PFSK-1 (cell line): ENCODE results near the gene SORBS1.

ENCODE experiments used
- FOXP2 ChIP-seq: optimal IDR thresholded peaks from 2 replicates; pipeline ENCODE3; 2011; ENCODE audit warnings: borderline replicate concordance, control low read depth, inconsistent platforms; ENCODE audit not compliant: insufficient read depth; ENCODE audit errors: extremely low read length, extremely low read depth
- POLR2AphosphoS5 ChIP-seq: IDR thresholded peaks from 2 replicates; pipeline ENCODE4 v1.6.1; 2012; ENCODE audit warnings: low read depth, mild to moderate bottlenecking, control low read depth, low read length, moderate library complexity
- SIN3A ChIP-seq: IDR thresholded peaks from 2 replicates; pipeline ENCODE4 v1.6.1; 2012; ENCODE audit warnings: mild to moderate bottlenecking, low read length, moderate library complexity, borderline replicate concordance; ENCODE audit not compliant: insufficient read depth
- TAF1 ChIP-seq: IDR thresholded peaks from 2 replicates; pipeline ENCODE4 v1.6.1; 2012; ENCODE audit warnings: low read length, control low read depth, borderline replicate concordance; ENCODE audit not compliant: insufficient read depth
- TF ChIP-seq, protein P1 (sequence below), 2 experiments: IDR thresholded peaks; 2 replicates each; pipeline versions ENCODE4 v1.6.1 to v1.8.0; 2011 to 2012; ENCODE audit warnings: low read depth in 2 of 2, low read length in 2 of 2, control low read depth in 1 of 2, inconsistent platforms in 1 of 2, mild to moderate bottlenecking in 1 of 2, moderate library complexity in 1 of 2; ENCODE audit not compliant: insufficient read depth in 1 of 2

Gene SORBS1

DNA sequence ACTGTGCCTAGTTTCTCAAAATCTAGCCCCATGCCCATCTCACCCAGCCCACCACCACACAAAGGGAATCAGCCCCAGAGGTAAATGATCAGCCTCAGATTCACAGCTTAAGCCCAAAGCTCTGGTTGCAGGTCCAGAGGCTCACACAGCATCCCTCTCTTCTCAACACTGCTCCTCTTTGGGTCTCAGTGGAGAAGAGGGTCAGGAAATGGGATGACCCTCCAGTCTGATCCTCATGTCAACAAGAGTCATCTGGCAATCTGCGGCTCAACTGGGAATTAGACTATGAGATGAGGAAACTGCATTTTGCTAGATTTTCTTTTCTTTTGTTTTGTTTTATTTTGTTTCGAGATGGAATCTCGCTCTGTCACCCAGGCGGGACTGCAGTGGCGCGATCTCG lies 144.2 kb downstream of the SORBS1 start:
- TF ChIP-seq FOXP2 = no peak
- TF ChIP-seq SIN3A = no peak
- TF ChIP-seq, protein P1, sequence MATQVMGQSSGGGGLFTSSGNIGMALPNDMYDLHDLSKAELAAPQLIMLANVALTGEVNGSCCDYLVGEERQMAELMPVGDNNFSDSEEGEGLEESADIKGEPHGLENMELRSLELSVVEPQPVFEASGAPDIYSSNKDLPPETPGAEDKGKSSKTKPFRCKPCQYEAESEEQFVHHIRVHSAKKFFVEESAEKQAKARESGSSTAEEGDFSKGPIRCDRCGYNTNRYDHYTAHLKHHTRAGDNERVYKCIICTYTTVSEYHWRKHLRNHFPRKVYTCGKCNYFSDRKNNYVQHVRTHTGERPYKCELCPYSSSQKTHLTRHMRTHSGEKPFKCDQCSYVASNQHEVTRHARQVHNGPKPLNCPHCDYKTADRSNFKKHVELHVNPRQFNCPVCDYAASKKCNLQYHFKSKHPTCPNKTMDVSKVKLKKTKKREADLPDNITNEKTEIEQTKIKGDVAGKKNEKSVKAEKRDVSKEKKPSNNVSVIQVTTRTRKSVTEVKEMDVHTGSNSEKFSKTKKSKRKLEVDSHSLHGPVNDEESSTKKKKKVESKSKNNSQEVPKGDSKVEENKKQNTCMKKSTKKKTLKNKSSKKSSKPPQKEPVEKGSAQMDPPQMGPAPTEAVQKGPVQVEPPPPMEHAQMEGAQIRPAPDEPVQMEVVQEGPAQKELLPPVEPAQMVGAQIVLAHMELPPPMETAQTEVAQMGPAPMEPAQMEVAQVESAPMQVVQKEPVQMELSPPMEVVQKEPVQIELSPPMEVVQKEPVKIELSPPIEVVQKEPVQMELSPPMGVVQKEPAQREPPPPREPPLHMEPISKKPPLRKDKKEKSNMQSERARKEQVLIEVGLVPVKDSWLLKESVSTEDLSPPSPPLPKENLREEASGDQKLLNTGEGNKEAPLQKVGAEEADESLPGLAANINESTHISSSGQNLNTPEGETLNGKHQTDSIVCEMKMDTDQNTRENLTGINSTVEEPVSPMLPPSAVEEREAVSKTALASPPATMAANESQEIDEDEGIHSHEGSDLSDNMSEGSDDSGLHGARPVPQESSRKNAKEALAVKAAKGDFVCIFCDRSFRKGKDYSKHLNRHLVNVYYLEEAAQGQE (IDR thresholded peaks at IDR 0.05; ENCODE audit: insufficient read depth in 1 of 2, low read depth in 2 of 2, low read length in 2 of 2) = no peak
- TF ChIP-seq POLR2AphosphoS5 = no peak
- TF ChIP-seq TAF1 = no peak

DNA sequence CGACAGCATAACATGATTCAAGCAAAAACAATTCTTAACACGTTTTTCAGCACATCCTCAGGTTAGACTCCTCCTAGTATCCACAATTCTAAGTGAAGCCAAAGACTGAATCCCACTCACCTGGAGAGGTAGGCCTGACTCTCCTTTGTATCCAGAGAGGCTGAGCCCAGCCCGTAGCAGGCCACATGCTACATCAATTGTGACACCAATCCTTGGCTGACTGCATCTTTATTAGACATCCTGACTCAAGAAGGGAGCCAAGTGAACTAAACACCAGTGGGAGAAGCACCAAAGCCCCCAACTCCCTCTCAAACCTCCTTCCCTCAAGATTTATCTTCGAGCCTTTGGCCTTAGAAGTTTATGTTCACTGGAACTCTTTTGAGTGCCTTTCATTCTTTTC lies 144.9 kb downstream of the SORBS1 start:
- TF ChIP-seq SIN3A (no peak), POLR2AphosphoS5 (no peak), FOXP2 (no peak), TAF1 (no peak)
- TF ChIP-seq, protein P1 (IDR thresholded peaks at IDR 0.05; ENCODE audit: insufficient read depth in 1 of 2, low read depth in 2 of 2, low read length in 2 of 2) = no peak

- TF ChIP-seq POLR2AphosphoS5 = no peak
- TF ChIP-seq SIN3A = no peak
- no peak for TF ChIP-seq TAF1
- TF ChIP-seq, protein P1 (IDR thresholded peaks at IDR 0.05; ENCODE audit: insufficient read depth in 1 of 2, low read depth in 2 of 2, low read length in 2 of 2) = no peak
- TF ChIP-seq FOXP2 = no peak
These were observed 145.5 kb downstream of the SORBS1 start for GRCh38 chr10:95415621-95416031.

DNA sequence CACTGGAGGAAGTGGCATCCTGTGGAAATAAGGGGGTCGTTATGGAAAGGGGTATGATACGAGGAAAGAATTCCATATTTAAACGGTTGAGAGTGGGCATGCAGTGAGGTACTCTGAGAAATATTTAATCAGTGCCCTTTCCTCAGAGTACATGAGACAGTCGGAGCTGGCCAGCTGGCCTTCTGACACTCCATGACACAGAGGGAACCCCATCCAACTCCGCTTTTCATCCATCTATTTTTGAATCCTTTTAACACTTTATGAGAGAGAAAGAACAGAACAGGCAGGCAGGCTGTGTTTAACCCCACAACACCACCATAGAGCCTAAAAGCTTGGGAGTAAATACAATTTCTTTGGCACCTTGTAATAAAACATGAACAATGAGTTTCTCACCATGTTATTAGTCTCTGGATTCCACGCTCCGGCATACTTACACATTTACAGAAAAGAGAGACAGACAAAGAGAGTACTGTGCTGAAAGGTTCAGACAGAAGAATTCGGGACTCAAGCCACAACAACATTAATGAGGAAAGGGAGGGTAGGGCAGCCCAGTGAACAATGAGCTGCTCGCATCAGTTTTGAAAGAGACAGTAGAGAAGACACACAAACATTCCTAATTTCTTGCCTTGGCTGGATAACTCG lies 146.2 kb downstream of the SORBS1 start:
- TF ChIP-seq POLR2AphosphoS5 = no peak
- no peak for TF ChIP-seq SIN3A
- TF ChIP-seq TAF1 = no peak
- TF ChIP-seq FOXP2 = no peak
- TF ChIP-seq, protein P1 (IDR thresholded peaks at IDR 0.05; ENCODE audit: insufficient read depth in 1 of 2, low read depth in 2 of 2, low read length in 2 of 2) = no peak
